K562 (cell line): ENCODE results near the gene ARPC1A. TPM values are rescaled to one million over a fixed set of nuclear protein-coding genes. Genes with fewer than 3 reads are reported as not detected.
A peak's percentile ranks its signal among the peaks of the same experiment; 100 is the strongest.

Source experiments
- BDP1 ChIP-seq: IDR thresholded peaks from 3 replicates; pipeline ENCODE4 v1.6.1; 2011; ENCODE audit not compliant: insufficient read length, insufficient read depth
- CCNT2 ChIP-seq: IDR thresholded peaks from 2 replicates; pipeline ENCODE4 v1.6.1; 2011; ENCODE audit warnings: borderline replicate concordance, low read depth, mild to moderate bottlenecking, moderate library complexity, mixed read lengths, low read length; ENCODE audit not compliant: insufficient read length; ENCODE audit errors: extremely low read depth
- GABPB1 ChIP-seq: sonication (generic); formaldehyde crosslinking; IDR thresholded peaks from 2 replicates; pipeline ENCODE4 v1.8.0; 2022; ENCODE audit warnings: mild to moderate bottlenecking, missing genetic modification reagents
- HOXB6 ChIP-seq: fragments of 250-450 bp; sonication (Bioruptor Pico); IDR thresholded peaks from 2 replicates; pipeline ENCODE4 v1.5.1; 2022; ENCODE audit warnings: mild to moderate bottlenecking, borderline replicate concordance
- MEIS2 ChIP-seq: fragments of 450-650 bp; IDR thresholded peaks from 2 replicates; pipeline ENCODE4 v1.6.1; 2014; ENCODE audit warnings: mild to moderate bottlenecking; ENCODE audit not compliant: partially characterized antibody
- MTA3 ChIP-seq: fragments of 450-650 bp; formaldehyde crosslinking; IDR thresholded peaks from 2 replicates; pipeline ENCODE4 v1.6.1; 2017; ENCODE audit warnings: mild to moderate bottlenecking, borderline replicate concordance
- POLR2AphosphoS5 ChIP-seq: IDR thresholded peaks from 2 replicates; pipeline ENCODE4 v1.6.1; 2011; ENCODE audit warnings: mild to moderate bottlenecking, low read depth, low read length, moderate library complexity; ENCODE audit not compliant: control insufficient read depth, insufficient read depth
- RBM15 ChIP-seq: fragments of 200-400 bp; formaldehyde crosslinking; IDR thresholded peaks from 2 replicates; pipeline ENCODE4 v1.6.1; 2018; ENCODE audit warnings: mild to moderate bottlenecking, low read length, moderate library complexity; ENCODE audit not compliant: insufficient read depth
- RNF2 ChIP-seq: sonication (generic); IDR thresholded peaks from 2 replicates; pipeline ENCODE4 v1.6.1; 2016
- SIN3B ChIP-seq: fragments of 450-650 bp; IDR thresholded peaks from 2 replicates; pipeline ENCODE4 v1.6.1; 2017; ENCODE audit warnings: low read depth, mild to moderate bottlenecking, moderate library complexity
- SREBF2 ChIP-seq: sonication (generic); formaldehyde crosslinking; IDR thresholded peaks from 2 replicates; pipeline ENCODE4 v1.4.0; 2020; ENCODE audit warnings: mild to moderate bottlenecking, missing genetic modification reagents
- XRCC4 ChIP-seq: IDR thresholded peaks from one replicate; pipeline ENCODE4 v1.6.1; 2011; ENCODE audit not compliant: insufficient read depth, insufficient read length; ENCODE audit errors: extremely low read depth
- ZNF384 ChIP-seq: IDR thresholded peaks from 2 replicates; pipeline ENCODE4 v1.6.1; 2012; ENCODE audit warnings: low read depth, low read length, improper control_type of control experiment
- polyA plus RNA-seq, 8 experiments: library from polyadenylated mRNA; depleted of rRNA in 4 of 8; stranded (reverse) in 5 of 8; unstranded in 3 of 8; fragments of >200 nt; fragmentation: Nextera tagmentation in 2 of 8; fragmentation: Illumina TruSeq in 1 of 8; extraction: Ambion mirVana in 2 of 8; extraction: Trizol in 1 of 8; gene quantifications; 2 replicates each; pipeline versions ENCODE4 v1.2.1 to v1.2.3, GENCODE V29; 2011 to 2014; ENCODE audit warnings: inconsistent platforms in 1 of 8, missing spikeins in 1 of 8
- total RNA-seq, 7 experiments: library from RNA; depleted of rRNA in 6 of 7; stranded (reverse); fragments of >200 nt in 6 of 7; fragmentation: Illumina TruSeq in 2 of 7; extraction: Trizol in 2 of 7; gene quantifications; 2 replicates each; pipeline versions ENCODE4 v1.2.1 to v1.2.3, GENCODE V29; 2011 to 2021; ENCODE audit warnings: low replicate concordance in 1 of 7
- TF ChIP-seq, protein P1 (sequence below): fragments of 450-650 bp; formaldehyde crosslinking; IDR thresholded peaks from 2 replicates; pipeline ENCODE4 v1.4.0; 2022; ENCODE audit warnings: missing genetic modification characterization
- TF ChIP-seq, protein P2 (sequence below): sonication (generic); formaldehyde crosslinking; IDR thresholded peaks from 2 replicates; pipeline ENCODE4 v1.8.0; 2023; ENCODE audit warnings: mild to moderate bottlenecking, missing genetic modification reagents
- TF ChIP-seq, protein P3 (sequence below), 2 experiments: IDR thresholded peaks in 1 of 2; conservative IDR thresholded peaks in 1 of 2; 2 replicates each; pipeline ENCODE4 v1.6.1; 2016; ENCODE audit warnings: low read depth in 2 of 2, mild to moderate bottlenecking in 1 of 2, missing compliant biosample characterization in 1 of 2, missing genetic modification characterization in 1 of 2, moderate library complexity in 1 of 2
- TF ChIP-seq, protein P4 (sequence below): IDR thresholded peaks from 2 replicates; pipeline ENCODE4 v1.6.1; 2012; ENCODE audit warnings: low read depth, low read length, improper control_type of control experiment, borderline replicate concordance

ARPC1A gene
- total and polyA plus RNA-seq, 9 of the 15 experiments (the other 6 are each of a cell fraction or from before 2014, with no cell fraction given), result 39.5 to 151 (median 86.1) TPM

DNA sequence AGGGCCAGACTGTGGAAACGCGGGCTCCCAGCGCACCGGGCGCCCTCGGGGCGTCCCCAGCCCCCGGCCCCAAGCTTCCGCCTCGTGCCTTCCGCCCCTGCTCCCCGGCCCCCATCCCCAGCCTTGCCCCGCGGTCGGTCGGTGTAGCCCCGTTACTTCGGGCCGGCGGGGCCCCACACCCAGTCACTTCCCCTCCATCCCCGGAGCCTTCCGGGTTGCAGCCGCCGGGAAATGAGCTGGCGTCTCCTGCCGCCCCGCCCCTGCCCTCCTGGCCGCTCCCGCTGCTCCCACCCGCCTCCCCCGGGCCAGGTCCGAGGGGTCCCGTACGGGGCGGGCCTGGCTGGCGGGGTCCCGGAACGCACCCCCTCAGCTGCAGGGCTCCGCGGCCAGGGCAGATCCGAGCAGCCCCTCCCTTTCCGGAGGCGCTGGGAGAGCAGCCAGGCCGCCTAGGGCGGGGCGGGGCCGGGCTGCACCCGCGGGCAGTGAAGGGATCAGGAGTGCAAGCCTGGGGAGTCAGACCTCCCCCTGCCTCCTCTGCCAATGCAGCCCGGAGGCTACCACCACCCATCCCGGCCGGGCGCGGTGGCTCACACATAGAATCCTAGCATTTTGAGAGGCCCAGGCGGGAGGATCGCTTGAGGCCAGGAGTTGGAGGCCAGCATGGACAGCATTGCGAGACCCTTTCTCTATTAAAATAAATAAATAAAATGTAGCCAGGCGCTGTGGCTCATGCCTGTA is 49.5 kb downstream of the ARPC1A start (continued):
- TF ChIP-seq, protein P1, sequence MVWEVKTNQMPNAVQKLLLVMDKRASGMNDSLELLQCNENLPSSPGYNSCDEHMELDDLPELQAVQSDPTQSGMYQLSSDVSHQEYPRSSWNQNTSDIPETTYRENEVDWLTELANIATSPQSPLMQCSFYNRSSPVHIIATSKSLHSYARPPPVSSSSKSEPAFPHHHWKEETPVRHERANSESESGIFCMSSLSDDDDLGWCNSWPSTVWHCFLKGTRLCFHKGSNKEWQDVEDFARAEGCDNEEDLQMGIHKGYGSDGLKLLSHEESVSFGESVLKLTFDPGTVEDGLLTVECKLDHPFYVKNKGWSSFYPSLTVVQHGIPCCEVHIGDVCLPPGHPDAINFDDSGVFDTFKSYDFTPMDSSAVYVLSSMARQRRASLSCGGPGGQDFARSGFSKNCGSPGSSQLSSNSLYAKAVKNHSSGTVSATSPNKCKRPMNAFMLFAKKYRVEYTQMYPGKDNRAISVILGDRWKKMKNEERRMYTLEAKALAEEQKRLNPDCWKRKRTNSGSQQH (CRISPR knock-in tag), result no peak
- TF ChIP-seq, protein P2, sequence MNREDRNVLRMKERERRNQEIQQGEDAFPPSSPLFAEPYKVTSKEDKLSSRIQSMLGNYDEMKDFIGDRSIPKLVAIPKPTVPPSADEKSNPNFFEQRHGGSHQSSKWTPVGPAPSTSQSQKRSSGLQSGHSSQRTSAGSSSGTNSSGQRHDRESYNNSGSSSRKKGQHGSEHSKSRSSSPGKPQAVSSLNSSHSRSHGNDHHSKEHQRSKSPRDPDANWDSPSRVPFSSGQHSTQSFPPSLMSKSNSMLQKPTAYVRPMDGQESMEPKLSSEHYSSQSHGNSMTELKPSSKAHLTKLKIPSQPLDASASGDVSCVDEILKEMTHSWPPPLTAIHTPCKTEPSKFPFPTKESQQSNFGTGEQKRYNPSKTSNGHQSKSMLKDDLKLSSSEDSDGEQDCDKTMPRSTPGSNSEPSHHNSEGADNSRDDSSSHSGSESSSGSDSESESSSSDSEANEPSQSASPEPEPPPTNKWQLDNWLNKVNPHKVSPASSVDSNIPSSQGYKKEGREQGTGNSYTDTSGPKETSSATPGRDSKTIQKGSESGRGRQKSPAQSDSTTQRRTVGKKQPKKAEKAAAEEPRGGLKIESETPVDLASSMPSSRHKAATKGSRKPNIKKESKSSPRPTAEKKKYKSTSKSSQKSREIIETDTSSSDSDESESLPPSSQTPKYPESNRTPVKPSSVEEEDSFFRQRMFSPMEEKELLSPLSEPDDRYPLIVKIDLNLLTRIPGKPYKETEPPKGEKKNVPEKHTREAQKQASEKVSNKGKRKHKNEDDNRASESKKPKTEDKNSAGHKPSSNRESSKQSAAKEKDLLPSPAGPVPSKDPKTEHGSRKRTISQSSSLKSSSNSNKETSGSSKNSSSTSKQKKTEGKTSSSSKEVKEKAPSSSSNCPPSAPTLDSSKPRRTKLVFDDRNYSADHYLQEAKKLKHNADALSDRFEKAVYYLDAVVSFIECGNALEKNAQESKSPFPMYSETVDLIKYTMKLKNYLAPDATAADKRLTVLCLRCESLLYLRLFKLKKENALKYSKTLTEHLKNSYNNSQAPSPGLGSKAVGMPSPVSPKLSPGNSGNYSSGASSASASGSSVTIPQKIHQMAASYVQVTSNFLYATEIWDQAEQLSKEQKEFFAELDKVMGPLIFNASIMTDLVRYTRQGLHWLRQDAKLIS (CRISPR knock-in tag), result no peak; the same call in 1 of the 2 replicates
- TF ChIP-seq POLR2AphosphoS5, result no peak
- TF ChIP-seq, protein P3, sequence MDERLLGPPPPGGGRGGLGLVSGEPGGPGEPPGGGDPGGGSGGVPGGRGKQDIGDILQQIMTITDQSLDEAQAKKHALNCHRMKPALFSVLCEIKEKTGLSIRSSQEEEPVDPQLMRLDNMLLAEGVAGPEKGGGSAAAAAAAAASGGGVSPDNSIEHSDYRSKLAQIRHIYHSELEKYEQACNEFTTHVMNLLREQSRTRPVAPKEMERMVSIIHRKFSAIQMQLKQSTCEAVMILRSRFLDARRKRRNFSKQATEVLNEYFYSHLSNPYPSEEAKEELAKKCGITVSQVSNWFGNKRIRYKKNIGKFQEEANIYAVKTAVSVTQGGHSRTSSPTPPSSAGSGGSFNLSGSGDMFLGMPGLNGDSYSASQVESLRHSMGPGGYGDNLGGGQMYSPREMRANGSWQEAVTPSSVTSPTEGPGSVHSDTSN (CRISPR knock-in tag; IDR thresholded peaks at IDR 0.05; ENCODE audit: low read depth), result no peak
- TF ChIP-seq, protein P3 (tag; conservative IDR thresholded peaks at IDR 0.05; ENCODE audit: low read depth), result no peak
- TF ChIP-seq SREBF2 (CRISPR knock-in tag), result no peak
- TF ChIP-seq RBM15, result no peak
- TF ChIP-seq BDP1, result no peak
- no peak for TF ChIP-seq SIN3B
- TF ChIP-seq RNF2, result no peak
- no peak for TF ChIP-seq HOXB6 (CRISPR knock-in tag)
- TF ChIP-seq GABPB1 (CRISPR knock-in tag), result no peak; the same call in 1 of the 2 replicates
- peak; percentile 34 for TF ChIP-seq CCNT2
- no peak for TF ChIP-seq MTA3
- TF ChIP-seq MEIS2, result no peak
- TF ChIP-seq, protein P4, sequence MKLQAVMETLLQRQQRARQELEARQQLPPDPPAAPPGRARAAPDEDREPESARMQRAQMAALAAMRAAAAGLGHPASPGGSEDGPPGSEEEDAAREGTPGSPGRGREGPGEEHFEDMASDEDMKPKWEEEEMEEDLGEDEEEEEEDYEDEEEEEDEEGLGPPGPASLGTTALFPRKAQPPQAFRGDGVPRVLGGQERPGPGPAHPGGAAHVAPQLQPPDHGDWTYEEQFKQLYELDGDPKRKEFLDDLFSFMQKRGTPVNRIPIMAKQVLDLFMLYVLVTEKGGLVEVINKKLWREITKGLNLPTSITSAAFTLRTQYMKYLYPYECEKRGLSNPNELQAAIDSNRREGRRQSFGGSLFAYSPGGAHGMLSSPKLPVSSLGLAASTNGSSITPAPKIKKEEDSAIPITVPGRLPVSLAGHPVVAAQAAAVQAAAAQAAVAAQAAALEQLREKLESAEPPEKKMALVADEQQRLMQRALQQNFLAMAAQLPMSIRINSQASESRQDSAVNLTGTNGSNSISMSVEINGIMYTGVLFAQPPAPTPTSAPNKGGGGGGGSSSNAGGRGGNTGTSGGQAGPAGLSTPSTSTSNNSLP, result no peak
- no peak for TF ChIP-seq XRCC4
- TF ChIP-seq ZNF384, result no peak
